ENCODE measurements around the gene FBXO22.
"Not testable (repeated sequence)": the region's sequence is repeated elsewhere in the genome, so short reads cannot be mapped to it uniquely, and the experiment has no call there.

The FBXO22 gene

DNA sequence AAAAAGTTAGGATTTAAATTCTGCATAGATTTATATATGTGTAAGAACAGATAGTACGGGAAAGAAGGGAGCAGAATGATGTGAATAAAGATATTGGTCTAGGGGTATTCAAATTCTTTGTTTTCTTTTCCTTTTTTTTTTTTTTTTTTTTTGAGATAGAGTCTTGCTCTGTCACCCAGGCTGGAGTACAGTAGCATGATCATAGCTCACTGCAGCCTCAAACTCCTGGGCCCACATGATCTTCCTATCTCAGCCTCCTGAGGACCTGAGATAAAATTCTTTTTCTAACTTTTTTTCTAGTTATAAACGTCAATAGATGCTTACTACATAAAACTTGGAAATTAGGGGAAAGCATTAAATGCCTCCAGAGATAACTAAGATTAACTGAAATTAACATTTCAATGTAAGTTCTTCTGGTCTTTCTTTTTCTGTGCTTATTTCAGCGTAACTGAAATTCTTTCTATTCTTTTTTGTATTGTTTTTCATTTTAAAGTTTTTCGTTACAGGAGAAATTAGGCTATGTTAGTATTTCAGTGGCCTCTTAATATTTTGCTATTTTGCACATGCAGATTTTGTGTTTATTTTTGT is 31.2 kb upstream of the FBXO22 start:
- H3K9ac ChIP-seq (ENCODE audit: low read length): no peak overlapping the region
- no peak overlapping the region for H3K4me3 ChIP-seq (ENCODE audit: low read length)
- H3K27me3 ChIP-seq (ENCODE audit: control insufficient read depth, insufficient read depth, low read length): no peaks in the 10 kb centered on the region
- no peak overlapping the region for H3K27ac ChIP-seq (ENCODE audit: low read length)
- H3K36me3 ChIP-seq (ENCODE audit: control insufficient read depth, low read depth, low read length): peaks cover 35% of the 10 kb centered on the region
- no peaks in the 10 kb centered on the region for H3K9me3 ChIP-seq (ENCODE audit: control insufficient read depth, low read depth, low read length)
- H3K4me1 ChIP-seq (ENCODE audit: control insufficient read depth, low read depth, low read length): peaks cover 30% of the 10 kb centered on the region

GRCh38 chr15:75884041-75884440 is 19.6 kb upstream of the FBXO22 start:
- H3K27ac ChIP-seq (ENCODE audit: low read length): no peak overlapping the region

DNA sequence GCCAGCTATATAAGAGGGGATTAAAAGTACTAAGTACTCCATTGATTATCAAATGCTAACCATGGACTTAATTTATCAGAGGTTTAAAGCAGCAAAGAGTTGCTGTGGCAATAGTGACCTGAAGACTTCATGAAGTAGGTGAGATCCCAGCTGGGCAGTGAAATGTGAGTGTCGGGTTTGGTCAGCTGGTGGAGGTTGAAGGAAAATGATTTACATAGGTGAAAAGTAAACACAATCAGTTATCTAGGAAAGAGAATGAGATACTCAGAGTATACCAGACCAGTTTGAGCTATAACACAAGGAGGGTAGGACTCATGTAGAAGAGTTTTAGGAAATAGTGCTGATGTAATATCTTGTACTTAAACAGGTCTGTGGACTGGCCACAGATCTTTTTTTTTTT is 16.5 kb upstream of the FBXO22 start:
- no peak overlapping the region for H3K27ac ChIP-seq (ENCODE audit: low read length)
- H3K9me3 ChIP-seq (ENCODE audit: control insufficient read depth, low read depth, low read length): no peaks in the 10 kb centered on the region
- no peak overlapping the region for H3K4me3 ChIP-seq (ENCODE audit: low read length)
- H3K4me1 ChIP-seq (ENCODE audit: control insufficient read depth, low read depth, low read length): no peaks in the 10 kb centered on the region
- H3K27me3 ChIP-seq (ENCODE audit: control insufficient read depth, insufficient read depth, low read length): no peaks in the 10 kb centered on the region
- H3K36me3 ChIP-seq (ENCODE audit: control insufficient read depth, low read depth, low read length): peaks cover 38% of the 10 kb centered on the region
- no peak overlapping the region for H3K9ac ChIP-seq (ENCODE audit: low read length)

More at GRCh38 chr15:75884041-75884440, 19.6 kb upstream of the FBXO22 start:
- no peaks in the 10 kb centered on the region for H3K27me3 ChIP-seq (ENCODE audit: control insufficient read depth, insufficient read depth, low read length)
- H3K4me1 ChIP-seq (ENCODE audit: control insufficient read depth, low read depth, low read length): no peaks in the 10 kb centered on the region
- H3K9me3 ChIP-seq (ENCODE audit: control insufficient read depth, low read depth, low read length): no peaks in the 10 kb centered on the region
- no peak overlapping the region for H3K4me3 ChIP-seq (ENCODE audit: low read length)
- no peak overlapping the region for H3K9ac ChIP-seq (ENCODE audit: low read length)
- peaks cover 41% of the 10 kb centered on the region for H3K36me3 ChIP-seq (ENCODE audit: control insufficient read depth, low read depth, low read length)

GRCh38 chr15:75891895-75892294 is 11.8 kb upstream of the FBXO22 start:
- H3K9me3 ChIP-seq (ENCODE audit: control insufficient read depth, low read depth, low read length): no peaks in the 10 kb centered on the region
- H3K27me3 ChIP-seq (ENCODE audit: control insufficient read depth, insufficient read depth, low read length): no peaks in the 10 kb centered on the region
- no peaks in the 10 kb centered on the region for H3K4me1 ChIP-seq (ENCODE audit: control insufficient read depth, low read depth, low read length)
- peaks cover 26% of the 10 kb centered on the region for H3K36me3 ChIP-seq (ENCODE audit: control insufficient read depth, low read depth, low read length)
- H3K27ac ChIP-seq (ENCODE audit: low read length): no peak overlapping the region
- H3K4me3 ChIP-seq (ENCODE audit: low read length): no peak overlapping the region
- H3K9ac ChIP-seq (ENCODE audit: low read length): no peak overlapping the region

- Histone ChIP-seq H3K27me3 (ENCODE audit: control insufficient read depth, insufficient read depth, low read length) (no peaks in the 10 kb centered on the region), H3K9me3 (ENCODE audit: control insufficient read depth, low read depth, low read length) (no peaks in the 10 kb centered on the region), H3K4me3 (ENCODE audit: low read length) (no peak overlapping the region), H3K9ac (ENCODE audit: low read length) (no peak overlapping the region), H3K36me3 (ENCODE audit: control insufficient read depth, low read depth, low read length) (peaks cover 26% of the 10 kb centered on the region), H3K27ac (ENCODE audit: low read length) (no peak overlapping the region), H3K4me1 (ENCODE audit: control insufficient read depth, low read depth, low read length) (peaks cover under 1% of the 10 kb centered on the region)
Observed at GRCh38 chr15:75895731-75896130, 7.9 kb upstream of the FBXO22 start.

DNA sequence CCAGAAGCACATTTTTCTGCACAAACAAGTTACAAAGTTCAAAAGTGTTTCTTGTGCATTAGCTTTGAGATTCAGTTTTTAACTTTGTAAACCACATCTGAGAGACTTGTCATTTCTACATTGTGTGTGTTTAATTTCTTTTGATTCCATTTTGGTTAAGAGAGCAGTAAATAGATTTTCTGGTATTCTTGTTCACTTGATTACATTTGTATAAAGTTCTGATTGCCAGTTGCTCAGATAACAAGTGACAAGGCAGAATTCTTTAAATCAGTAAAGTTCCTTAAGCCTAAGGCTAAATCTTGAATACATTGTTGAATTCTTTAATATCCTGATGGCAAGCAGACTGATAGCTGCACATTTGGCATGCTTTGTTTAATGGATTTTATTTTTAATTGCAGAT is 3.1 kb upstream of the FBXO22 start:
- Histone ChIP-seq H3K27ac (ENCODE audit: low read length) (no peak overlapping the region), H3K4me1 (ENCODE audit: control insufficient read depth, low read depth, low read length) (peaks cover 26% of the 10 kb centered on the region), H3K36me3 (ENCODE audit: control insufficient read depth, low read depth, low read length) (peaks cover 20% of the 10 kb centered on the region), H3K9me3 (ENCODE audit: control insufficient read depth, low read depth, low read length) (no peaks in the 10 kb centered on the region), H3K27me3 (ENCODE audit: control insufficient read depth, insufficient read depth, low read length) (no peaks in the 10 kb centered on the region), H3K4me3 (ENCODE audit: low read length) (no peak overlapping the region), H3K9ac (ENCODE audit: low read length) (no peak overlapping the region)

DNA sequence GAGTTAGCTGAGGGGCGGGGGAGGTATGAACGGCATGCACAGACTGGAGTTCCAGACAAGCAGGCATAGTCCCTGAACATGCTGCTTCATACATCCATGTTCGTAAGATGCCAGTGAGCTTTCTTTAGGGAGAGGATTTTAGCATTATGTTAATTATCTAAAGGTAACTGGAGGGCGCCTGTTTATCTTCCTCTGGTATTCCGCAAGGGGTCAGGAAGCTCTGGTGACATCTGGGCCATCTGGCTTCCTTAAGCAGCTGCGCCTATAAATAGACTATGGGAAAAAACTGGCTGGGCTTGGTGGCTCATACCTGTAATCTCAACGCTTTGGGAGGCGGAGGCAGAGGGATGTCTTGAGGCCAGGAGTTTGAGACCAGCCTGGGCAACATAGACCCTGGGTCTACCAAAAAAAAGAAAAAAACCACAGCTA is 1.5 kb upstream of the FBXO22 start:
- no peaks in the 10 kb centered on the region for H3K27me3 ChIP-seq (ENCODE audit: control insufficient read depth, insufficient read depth, low read length)
- no peak overlapping the region for H3K9ac ChIP-seq (ENCODE audit: low read length)
- peaks cover 26% of the 10 kb centered on the region for H3K4me1 ChIP-seq (ENCODE audit: control insufficient read depth, low read depth, low read length)
- H3K9me3 ChIP-seq (ENCODE audit: control insufficient read depth, low read depth, low read length): no peaks in the 10 kb centered on the region
- H3K4me3 ChIP-seq (ENCODE audit: low read length): no peak overlapping the region
- H3K27ac ChIP-seq (ENCODE audit: low read length): peak overlapping the region; percentile 12
- H3K36me3 ChIP-seq (ENCODE audit: control insufficient read depth, low read depth, low read length): peaks cover 29% of the 10 kb centered on the region

GRCh38 chr15:75905231-75905630 is 1.6 kb downstream of the FBXO22 start:
- H3K36me3 ChIP-seq (ENCODE audit: control insufficient read depth, low read depth, low read length): peaks cover 19% of the 10 kb centered on the region
- no peak overlapping the region for H3K4me3 ChIP-seq (ENCODE audit: low read length)
- no peak overlapping the region for H3K27ac ChIP-seq (ENCODE audit: low read length)
- H3K27me3 ChIP-seq (ENCODE audit: control insufficient read depth, insufficient read depth, low read length): no peaks in the 10 kb centered on the region
- peaks cover 26% of the 10 kb centered on the region for H3K4me1 ChIP-seq (ENCODE audit: control insufficient read depth, low read depth, low read length)
- no peak overlapping the region for H3K9ac ChIP-seq (ENCODE audit: low read length)
- H3K9me3 ChIP-seq (ENCODE audit: control insufficient read depth, low read depth, low read length): no peaks in the 10 kb centered on the region

GRCh38 chr15:75910355-75910754 is 6.7 kb downstream of the FBXO22 start:
- not testable (repeated sequence) for H3K4me3 ChIP-seq (ENCODE audit: low read length); H3K27ac ChIP-seq (ENCODE audit: low read length); H3K9me3 ChIP-seq (ENCODE audit: control insufficient read depth, low read depth, low read length); H3K27me3 ChIP-seq (ENCODE audit: control insufficient read depth, insufficient read depth, low read length); H3K4me1 ChIP-seq (ENCODE audit: control insufficient read depth, low read depth, low read length); H3K9ac ChIP-seq (ENCODE audit: low read length)
- H3K36me3 ChIP-seq (ENCODE audit: control insufficient read depth, low read depth, low read length): peaks cover 38% of the 10 kb centered on the region

- Histone ChIP-seq H3K36me3 (ENCODE audit: control insufficient read depth, low read depth, low read length) (peaks cover 54% of the 10 kb centered on the region), H3K9ac (ENCODE audit: low read length) (no peak overlapping the region), H3K4me1 (ENCODE audit: control insufficient read depth, low read depth, low read length) (no peaks in the 10 kb centered on the region)
Observed at GRCh38 chr15:75916978-75917377, 13.3 kb downstream of the FBXO22 start.

DNA sequence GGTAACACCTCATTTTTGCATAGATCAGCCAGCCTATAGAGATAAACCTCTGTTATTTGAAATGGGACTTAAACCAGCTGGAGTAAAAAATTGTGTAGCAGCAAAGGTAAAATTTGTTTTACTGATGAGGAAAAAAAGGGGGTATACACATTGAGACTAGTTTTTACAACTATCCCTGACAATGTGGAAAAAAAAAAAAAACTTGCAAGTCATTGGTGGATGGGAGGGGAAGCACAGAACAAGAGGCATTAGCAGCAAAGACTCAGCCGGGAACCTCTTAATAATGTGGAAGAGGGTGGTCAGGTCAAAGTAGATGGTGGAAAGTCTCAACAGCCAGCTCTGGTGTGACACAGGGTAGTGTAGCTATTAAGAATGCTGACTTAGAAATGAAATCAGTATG is 14.5 kb downstream of the FBXO22 start:
- Histone ChIP-seq H3K36me3 (ENCODE audit: control insufficient read depth, low read depth, low read length) (peaks cover 55% of the 10 kb centered on the region), H3K4me1 (ENCODE audit: control insufficient read depth, low read depth, low read length) (no peaks in the 10 kb centered on the region), H3K27ac (ENCODE audit: low read length) (no peak overlapping the region), H3K4me3 (ENCODE audit: low read length) (no peak overlapping the region), H3K9me3 (ENCODE audit: control insufficient read depth, low read depth, low read length) (no peaks in the 10 kb centered on the region), H3K9ac (ENCODE audit: low read length) (no peak overlapping the region), H3K27me3 (ENCODE audit: control insufficient read depth, insufficient read depth, low read length) (no peaks in the 10 kb centered on the region)

More at GRCh38 chr15:75916978-75917377, 13.3 kb downstream of the FBXO22 start:
- no peaks in the 10 kb centered on the region for H3K9me3 ChIP-seq (ENCODE audit: control insufficient read depth, low read depth, low read length)
- H3K4me3 ChIP-seq (ENCODE audit: low read length): no peak overlapping the region
- no peaks in the 10 kb centered on the region for H3K27me3 ChIP-seq (ENCODE audit: control insufficient read depth, insufficient read depth, low read length)
- H3K27ac ChIP-seq (ENCODE audit: low read length): no peak overlapping the region

DNA sequence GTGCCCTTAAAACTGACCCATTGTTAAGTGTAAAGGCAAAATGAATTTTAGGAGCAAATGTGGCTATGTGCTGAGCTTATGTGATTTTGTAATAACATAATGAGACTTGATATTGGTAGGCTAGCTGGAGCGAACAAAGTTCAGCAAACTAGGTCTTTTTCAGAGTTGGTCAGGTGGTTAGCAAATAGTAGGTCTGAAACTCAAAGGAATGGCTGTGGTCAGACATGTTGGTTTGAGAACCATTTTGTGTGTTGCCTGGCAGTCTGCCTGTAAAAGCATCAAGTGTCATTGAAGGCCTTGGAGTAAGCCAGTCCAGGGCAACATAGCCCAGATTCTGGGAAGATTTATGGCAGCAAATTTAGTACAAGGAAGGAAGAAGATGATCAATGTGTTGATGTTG is 16.4 kb downstream of the FBXO22 start:
- Histone ChIP-seq H3K4me1 (ENCODE audit: control insufficient read depth, low read depth, low read length) (no peaks in the 10 kb centered on the region), H3K9me3 (ENCODE audit: control insufficient read depth, low read depth, low read length) (no peaks in the 10 kb centered on the region), H3K36me3 (ENCODE audit: control insufficient read depth, low read depth, low read length) (peaks cover 39% of the 10 kb centered on the region)

More for the DNA sequence above, 16.4 kb downstream of the FBXO22 start:
- H3K27ac ChIP-seq (ENCODE audit: low read length): no peak overlapping the region
- no peaks in the 10 kb centered on the region for H3K27me3 ChIP-seq (ENCODE audit: control insufficient read depth, insufficient read depth, low read length)
- no peak overlapping the region for H3K9ac ChIP-seq (ENCODE audit: low read length)
- H3K4me3 ChIP-seq (ENCODE audit: low read length): no peak overlapping the region

All from iPS-18a (cell line).